ENCODE results near the gene EPHA2. TPM values are rescaled to one million over a fixed set of nuclear protein-coding genes. Genes with fewer than 3 reads are reported as not detected.

Gene EPHA2
- total RNA-seq, 1 experiment from 2014 or later = 263 TPM

- POLR2A ChIA-PET = no interaction called here
- Histone ChIP-seq H3K27ac (ENCODE audit: low read length) (no peak overlapping the region), H3K4me1 (ENCODE audit: control insufficient read depth, insufficient read depth, low read length) (peaks cover 13% of the 10 kb centered on the region), H3K27me3 (ENCODE audit: control insufficient read depth, insufficient read depth, low read length) (no peaks in the 10 kb centered on the region), H3K9me3 (ENCODE audit: control insufficient read depth, insufficient read depth, low read depth, low read length) (no peaks in the 10 kb centered on the region), H3K4me3 (ENCODE audit: low read depth in 2 of 2, low read length in 2 of 2) (no peak overlapping the region), H3K36me3 (ENCODE audit: control insufficient read depth, insufficient read depth, low read length) (no peaks in the 10 kb centered on the region)
- intact Hi-C loops (cut with micrococcal nuclease; ENCODE audit: unreplicated experiment) (no loop called here), in situ Hi-C loops (cut with HindIII; ENCODE audit: low pct_unique_long_range_greater_than_20kb, low sequenced_read_pairs) (no loop called here)
- DNase-seq (ENCODE audit: low read depth, low spot score) = no peak
- TF ChIP-seq CTCF (IDR thresholded peaks at IDR 0.05) (no peak), POLR2AphosphoS5 (IDR thresholded peaks at IDR 0.05; ENCODE audit: low read depth, low read length) (no peak), TCF7L2 (IDR thresholded peaks at IDR 0.05; ENCODE audit: low read depth, low read length) (no peak), REST (IDR thresholded peaks at IDR 0.05; ENCODE audit: insufficient read depth in 1 of 2, low read depth in 2 of 2, low read length in 1 of 2) (no peak), SIN3A (IDR thresholded peaks at IDR 0.05; ENCODE audit: borderline replicate concordance, insufficient read depth, low read depth, low read length) (no peak)
- no peak for ATAC-seq
- CTCF ChIA-PET = interaction anchor here (0.6 kb wide), 1 partner anchor 154 kb away, joined by 3 read pairs; no protein-coding TSS in a partner anchor
- no TSS peak for BruUV-seq (replicated peaks)
These were observed 68.1 kb downstream of the EPHA2 start for GRCh38 chr1:16087733-16088132.

- BruUV-seq (replicated peaks) = no TSS peak
- DNase-seq (ENCODE audit: low read depth, low spot score) = no peak
- POLR2A ChIA-PET = no interaction called here
- no peak overlapping the region for H3K27ac ChIP-seq (ENCODE audit: low read length)
- TF ChIP-seq TCF7L2 (IDR thresholded peaks at IDR 0.05; ENCODE audit: low read depth, low read length) (no peak), SIN3A (IDR thresholded peaks at IDR 0.05; ENCODE audit: borderline replicate concordance, insufficient read depth, low read depth, low read length) (no peak), POLR2AphosphoS5 (IDR thresholded peaks at IDR 0.05; ENCODE audit: low read depth, low read length) (no peak), CTCF (IDR thresholded peaks at IDR 0.05) (no peak), REST (IDR thresholded peaks at IDR 0.05; ENCODE audit: insufficient read depth in 1 of 2, low read depth in 2 of 2, low read length in 1 of 2) (no peak)
- CTCF ChIA-PET = no interaction called here
- no peak overlapping the region for H3K4me3 ChIP-seq (ENCODE audit: low read depth in 2 of 2, low read length in 2 of 2)
- no peaks in the 10 kb centered on the region for H3K9me3 ChIP-seq (ENCODE audit: control insufficient read depth, insufficient read depth, low read depth, low read length)
- H3K4me1 ChIP-seq (ENCODE audit: control insufficient read depth, insufficient read depth, low read length) = peaks cover 25% of the 10 kb centered on the region
- no peaks in the 10 kb centered on the region for H3K27me3 ChIP-seq (ENCODE audit: control insufficient read depth, insufficient read depth, low read length)
- intact Hi-C loops (cut with micrococcal nuclease; ENCODE audit: unreplicated experiment) (no loop called here), in situ Hi-C loops (cut with HindIII; ENCODE audit: low pct_unique_long_range_greater_than_20kb, low sequenced_read_pairs) (no loop called here)
- ATAC-seq = no peak
- no peaks in the 10 kb centered on the region for H3K36me3 ChIP-seq (ENCODE audit: control insufficient read depth, insufficient read depth, low read length)
These were observed 70.3 kb downstream of the EPHA2 start for GRCh38 chr1:16085522-16085921.
